Measurements from ENCODE around the gene CPOX. TPM values are rescaled to one million over a fixed set of nuclear protein-coding genes. Genes with fewer than 3 reads are reported as not detected.

Gene CPOX
- total and polyA plus RNA-seq, 10 of the 15 experiments (the other 5 are each of a cell fraction or from before 2014, with no cell fraction given), result 40.7 to 72.6 (median 64.5) TPM

GRCh38 chr3:98540346-98540745, 53.1 kb downstream of the CPOX start (continued):
- TF ChIP-seq ZZZ3 (IDR thresholded peaks at IDR 0.05; ENCODE audit: control insufficient read depth, insufficient read length, low read depth), result no peak
- peak; percentile 85 for TF ChIP-seq SPI1 (IDR thresholded peaks at IDR 0.05; ENCODE audit: borderline replicate concordance, insufficient read depth, low read depth, low read length)
- TF ChIP-seq MEF2B (IDR thresholded peaks at IDR 0.05; ENCODE audit: partially characterized antibody, poor library complexity, severe bottlenecking), result peak; percentile 54
- peak; percentile 79 for TF ChIP-seq MXI1 (IDR thresholded peaks at IDR 0.05; ENCODE audit: low read depth, low read length)
- TF ChIP-seq SMARCA5 (IDR thresholded peaks at IDR 0.05), result no peak
- peak; percentile 93 for TF ChIP-seq MTA2 (IDR thresholded peaks at IDR 0.05; ENCODE audit: low read depth)
- TF ChIP-seq CREB1 (IDR thresholded peaks at IDR 0.05; ENCODE audit: low read depth), result 0 out of 2 replicates have a peak, but pooled peaks have one; percentile 53
- TF ChIP-seq ATF3 (IDR thresholded peaks at IDR 0.05; ENCODE audit: borderline replicate concordance, extremely low read depth, low read depth, low read length), result no peak
- TF ChIP-seq TAF1 (IDR thresholded peaks at IDR 0.05; ENCODE audit: borderline replicate concordance, low read depth, low read length), result 0 out of 2 replicates have a peak, but pooled peaks have one; percentile 40
- no peak for TF ChIP-seq E2F4 (IDR thresholded peaks at IDR 0.05; ENCODE audit: low read depth, low read length)
- TF ChIP-seq CEBPZ (IDR thresholded peaks at IDR 0.05; ENCODE audit: low read depth, low read length), result no peak
- TF ChIP-seq FOXM1 (IDR thresholded peaks at IDR 0.05; ENCODE audit: low read depth, low read length), result peak; percentile 85
- no peak for TF ChIP-seq HDAC6 (IDR thresholded peaks at IDR 0.05; ENCODE audit: unreplicated experiment)
- no peak for TF ChIP-seq YBX1 (IDR thresholded peaks at IDR 0.05)
- peak; percentile 40; the same call in 1 of the 2 replicates for TF ChIP-seq EED (IDR thresholded peaks at IDR 0.05; ENCODE audit: low read depth)
- peak in 1 of 2 experiments; percentile 75; a peak in 2 of 4 replicates for TF ChIP-seq ETV6 (conservative IDR thresholded peaks at IDR 0.05 in 1 of 2, IDR thresholded peaks at IDR 0.05 in 1 of 2; ENCODE audit: borderline replicate concordance in 1 of 2, low read depth in 1 of 2)
- peak; percentile 92 for TF ChIP-seq NR2F1 (conservative IDR thresholded peaks at IDR 0.05)
- TF ChIP-seq RB1 (IDR thresholded peaks at IDR 0.05; ENCODE audit: borderline replicate concordance), result no peak
- TF ChIP-seq ZNF24 (IDR thresholded peaks at IDR 0.05), result peak; percentile 88
- TF ChIP-seq MAX (IDR thresholded peaks at IDR 0.05; ENCODE audit: low read depth, low read length), result no peak
- 0 out of 2 replicates have a peak, but pooled peaks have one; percentile 81 for TF ChIP-seq RCOR1 (conservative IDR thresholded peaks at IDR 0.05; ENCODE audit: low read depth, low read length)
- peak; percentile 97 for TF ChIP-seq ZNF217 (IDR thresholded peaks at IDR 0.05)
- TF ChIP-seq KLF5 (IDR thresholded peaks at IDR 0.05; ENCODE audit: partially characterized antibody), result no peak
- 0 out of 2 replicates have a peak, but pooled peaks have one; percentile 47 for TF ChIP-seq TCF3 (IDR thresholded peaks at IDR 0.05; ENCODE audit: borderline replicate concordance, insufficient read depth, low read depth, low read length)
- TF ChIP-seq RUNX3 (IDR thresholded peaks at IDR 0.05; ENCODE audit: low read length), result peak; percentile 99
- peak; percentile 8; the same call in 1 of the 2 replicates for TF ChIP-seq JUND (IDR thresholded peaks at IDR 0.05; ENCODE audit: low read depth, low read length)
- TF ChIP-seq DPF2 (IDR thresholded peaks at IDR 0.05), result peak; percentile 95
- TF ChIP-seq BRCA1 (IDR thresholded peaks at IDR 0.05; ENCODE audit: low read depth, low read length), result no peak
- TF ChIP-seq HCFC1 (IDR thresholded peaks at IDR 0.05; ENCODE audit: low read length), result no peak

Measured in GM12878 (cell line).